Epithelial cell of proximal tubule (primary cell): Measurements from ENCODE around the gene SLC27A2. TPM values are rescaled to one million over a fixed set of nuclear protein-coding genes. Genes with fewer than 3 reads are reported as not detected.

Experiments used
- DNase-seq: peaks from one replicate; pipeline ENCODE4 v3.0.0-alpha.2; 2011; ENCODE audit warnings: low read depth
- H3K4me3 ChIP-seq: 2 replicates; pipeline ENCODE4 v1.5.1; 2011; ENCODE audit warnings: low read depth, mild to moderate bottlenecking, low read length
- CTCF ChIP-seq: conservative IDR thresholded peaks from 2 replicates; pipeline ENCODE4 v1.5.1; 2012; ENCODE audit warnings: low read depth, mild to moderate bottlenecking, low read length
- total RNA-seq: library from RNA; depleted of rRNA; stranded (reverse); fragments of >200 nt; gene quantifications from 2 replicates; pipeline ENCODE4 v1.2.3, GENCODE V29; 2015

The SLC27A2 gene
- total RNA-seq, 1 donor from 2014 or later, result 6.2 TPM

- H3K4me3 ChIP-seq, result no peak overlapping the region
- no peak for TF ChIP-seq CTCF
- no peak for DNase-seq
Measured at GRCh38 chr15:50233192-50233736, 51.3 kb downstream of the SLC27A2 start.

GRCh38 chr15:50234764-50235163 lies 52.8 kb downstream of the SLC27A2 start:
- no peak overlapping the region for H3K4me3 ChIP-seq
- TF ChIP-seq CTCF, result peak; percentile 3
- DNase-seq, result no peak

GRCh38 chr15:50235794-50236193 lies 53.8 kb downstream of the SLC27A2 start:
- no peak for DNase-seq
- no peak overlapping the region for H3K4me3 ChIP-seq
- no peak for TF ChIP-seq CTCF

GRCh38 chr15:50236433-50236832 lies 54.4 kb downstream of the SLC27A2 start:
- no peak for DNase-seq
- TF ChIP-seq CTCF, result no peak
- no peak overlapping the region for H3K4me3 ChIP-seq

GRCh38 chr15:50238255-50238654 lies 56.3 kb downstream of the SLC27A2 start:
- no peak overlapping the region for H3K4me3 ChIP-seq
- TF ChIP-seq CTCF, result no peak

GRCh38 chr15:50241684-50242450 lies 59.9 kb downstream of the SLC27A2 start:
- H3K4me3 ChIP-seq, result no peak overlapping the region
- no peak for TF ChIP-seq CTCF
- DNase-seq, result peak; percentile 12

More at GRCh38 chr15:50238255-50238654, 56.3 kb downstream of the SLC27A2 start:
- no peak for DNase-seq

- H3K4me3 ChIP-seq, result no peak overlapping the region
- TF ChIP-seq CTCF, result no peak
- DNase-seq, result no peak
Measured at GRCh38 chr15:50244153-50244552, 62.2 kb downstream of the SLC27A2 start.
